Measurements from ENCODE around the gene CADM3.
A peak's percentile ranks its signal among the peaks of the same experiment; 100 is the strongest.

Gene CADM3, protein sequence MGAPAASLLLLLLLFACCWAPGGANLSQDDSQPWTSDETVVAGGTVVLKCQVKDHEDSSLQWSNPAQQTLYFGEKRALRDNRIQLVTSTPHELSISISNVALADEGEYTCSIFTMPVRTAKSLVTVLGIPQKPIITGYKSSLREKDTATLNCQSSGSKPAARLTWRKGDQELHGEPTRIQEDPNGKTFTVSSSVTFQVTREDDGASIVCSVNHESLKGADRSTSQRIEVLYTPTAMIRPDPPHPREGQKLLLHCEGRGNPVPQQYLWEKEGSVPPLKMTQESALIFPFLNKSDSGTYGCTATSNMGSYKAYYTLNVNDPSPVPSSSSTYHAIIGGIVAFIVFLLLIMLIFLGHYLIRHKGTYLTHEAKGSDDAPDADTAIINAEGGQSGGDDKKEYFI

GRCh38 chr1:159171254-159171687, at the start of gene CADM3:
TSS of gene CADM3 (plus strand) at chr1:159171615. CDS start at chr1:159171766, 151 bp downstream.
- ATAC-seq: peak; percentile 23
- DNase-seq: no peak

DNA sequence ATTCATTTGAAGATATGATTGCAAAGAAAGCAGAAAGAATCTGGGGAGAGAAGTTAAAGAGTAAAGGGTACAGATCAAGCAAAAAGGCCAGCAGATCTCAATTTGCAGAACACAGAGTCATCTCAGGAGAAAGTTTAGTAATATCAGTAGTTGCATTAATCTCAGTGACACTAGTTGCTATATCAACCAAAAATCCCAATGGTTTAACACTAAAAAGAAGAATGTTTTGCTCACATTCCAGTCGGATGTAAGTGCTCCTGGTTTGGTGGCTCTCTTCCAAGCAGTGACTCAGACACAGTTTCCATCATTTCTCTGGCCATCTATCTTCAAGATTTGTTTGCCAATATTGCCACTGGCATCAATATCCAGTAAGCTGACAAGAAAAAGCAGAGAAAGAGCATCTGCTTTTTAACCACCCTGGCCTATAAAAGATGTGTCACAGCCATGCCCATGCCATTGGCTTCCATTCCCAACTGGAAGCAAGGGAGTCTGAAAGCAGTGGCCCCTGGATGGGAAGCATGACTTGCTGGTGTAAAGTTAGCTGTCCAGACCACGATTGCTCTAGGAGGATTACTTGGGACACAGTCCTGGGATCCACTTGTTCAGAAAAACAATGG, 49.3 kb upstream of the CADM3 start:
- ATAC-seq: peak; percentile 55
- DNase-seq: no peak

DNA sequence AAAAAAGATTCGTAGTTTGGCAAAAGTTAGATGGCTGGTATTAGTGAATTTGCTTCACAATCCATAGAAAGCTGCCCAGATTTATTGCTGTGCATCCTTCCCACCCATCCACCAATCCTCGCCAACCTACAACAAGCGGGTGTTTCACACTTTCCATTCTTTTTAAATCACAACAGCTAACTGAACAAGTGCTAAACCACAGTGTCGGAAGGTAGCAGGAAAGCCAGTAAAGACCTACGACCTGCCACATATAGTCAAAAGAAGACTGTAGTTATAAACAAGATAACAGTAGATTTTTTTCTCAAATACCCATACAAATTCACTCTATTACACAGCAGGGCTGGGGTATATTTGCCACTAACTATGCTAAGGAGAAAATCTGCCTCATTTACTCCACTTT, 47.8 kb upstream of the CADM3 start:
- no peak for ATAC-seq
- DNase-seq: no peak

- ATAC-seq: no peak
- peak; percentile 82 for DNase-seq
Observed at GRCh38 chr1:159132271-159132881, 39.0 kb upstream of the CADM3 start.

DNA sequence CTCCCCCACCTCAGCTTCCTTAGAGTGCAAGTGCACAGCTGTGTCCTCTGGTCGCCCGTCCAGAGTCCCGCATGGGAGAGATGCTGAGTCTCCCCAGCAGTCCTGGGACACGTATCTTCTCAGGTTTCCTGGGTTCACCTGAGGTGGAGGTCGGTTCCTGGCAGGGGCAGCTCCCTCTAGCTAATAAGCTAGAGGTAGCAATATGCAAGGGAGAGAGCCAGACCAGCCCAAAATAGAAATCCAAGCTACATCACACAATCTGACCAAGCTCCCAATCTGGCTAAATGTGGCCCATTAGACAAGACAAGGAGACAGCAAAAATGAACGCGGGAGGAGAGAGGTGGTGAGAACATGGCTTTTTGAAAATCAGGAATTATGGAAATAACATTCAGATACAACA, 30.9 kb upstream of the CADM3 start:
- ATAC-seq (no peak), DNase-seq (no peak)

DNA sequence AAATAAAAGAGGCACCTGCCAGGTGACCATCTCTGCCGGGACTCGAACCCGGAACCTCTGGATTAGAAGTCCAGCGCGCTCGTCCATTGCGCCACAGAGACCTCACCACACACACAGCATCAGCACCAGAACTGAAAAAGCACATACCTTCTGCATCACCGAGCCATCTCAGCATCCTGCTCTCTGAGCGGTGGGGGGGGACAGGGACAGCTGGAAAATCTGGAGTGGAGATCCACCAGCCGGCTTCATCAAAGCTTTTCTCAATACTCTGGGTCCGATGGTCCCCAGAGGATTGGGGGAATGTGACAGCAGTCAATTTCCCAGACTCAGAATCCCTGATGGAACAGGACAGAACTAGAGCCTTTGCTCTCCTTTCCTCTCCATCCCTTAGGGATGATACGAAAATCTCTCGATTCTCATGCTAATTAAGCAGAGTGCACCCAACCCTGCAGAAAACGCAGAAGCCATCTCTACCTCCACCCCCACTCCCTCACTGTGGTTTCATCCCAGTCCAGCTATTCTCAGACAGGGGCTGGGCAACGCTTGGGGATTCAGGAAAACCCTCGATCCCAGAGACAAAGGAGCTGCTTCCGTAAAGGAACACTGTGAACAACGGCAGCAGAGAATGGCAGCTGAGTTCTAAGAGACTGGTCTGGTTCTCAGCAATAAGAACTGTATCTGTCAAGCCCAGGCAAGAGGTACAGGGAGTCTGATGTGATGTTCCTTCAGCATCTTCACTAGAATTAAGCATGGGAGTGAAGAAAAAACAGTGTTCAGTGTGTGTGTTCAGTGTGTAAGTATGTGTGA, 29.6 kb upstream of the CADM3 start:
- ATAC-seq: no peak
- DNase-seq: no peak

GRCh38 chr1:159142391-159142663, 29.1 kb upstream of the CADM3 start:
- ATAC-seq (no peak), DNase-seq (no peak)

DNA sequence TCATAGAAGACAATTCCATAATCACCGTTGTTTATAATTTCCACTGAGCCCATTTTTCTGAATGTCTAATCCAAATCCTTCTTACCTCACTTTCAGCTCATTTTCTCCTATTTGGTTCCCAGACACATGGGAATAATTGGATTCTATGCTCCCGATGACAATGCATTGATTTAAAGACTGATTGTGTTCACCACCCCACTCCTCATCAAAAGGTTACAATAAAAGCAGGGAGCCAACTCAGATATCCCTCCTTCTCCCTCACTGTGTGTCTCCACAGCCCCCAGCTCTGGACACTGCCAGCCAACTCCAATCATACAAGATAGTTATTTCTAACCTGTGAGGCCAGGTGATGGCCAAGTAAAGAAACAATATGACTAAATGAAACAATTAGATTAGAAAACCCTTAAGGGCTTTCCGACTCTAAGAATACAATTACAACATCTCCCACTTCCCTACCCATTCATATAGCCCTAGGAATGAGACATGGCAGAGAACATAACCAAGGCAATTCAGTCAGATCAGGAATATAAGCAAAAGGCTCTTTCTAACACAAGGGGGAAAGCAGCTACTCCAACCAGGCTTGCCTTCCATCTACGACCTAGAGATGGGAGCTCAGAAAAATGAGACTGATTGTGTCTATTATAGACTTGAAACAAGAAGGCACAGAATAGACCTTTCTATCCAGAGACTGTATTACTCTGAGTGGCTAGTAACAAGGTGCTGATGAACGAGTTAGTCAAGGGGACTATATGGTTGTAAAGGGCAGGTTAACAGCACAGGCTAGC, 28.5 kb upstream of the CADM3 start:
- ATAC-seq: no peak
- DNase-seq: no peak

GRCh38 chr1:159144571-159144970, 26.8 kb upstream of the CADM3 start:
- ATAC-seq: no peak
- no peak for DNase-seq

DNA sequence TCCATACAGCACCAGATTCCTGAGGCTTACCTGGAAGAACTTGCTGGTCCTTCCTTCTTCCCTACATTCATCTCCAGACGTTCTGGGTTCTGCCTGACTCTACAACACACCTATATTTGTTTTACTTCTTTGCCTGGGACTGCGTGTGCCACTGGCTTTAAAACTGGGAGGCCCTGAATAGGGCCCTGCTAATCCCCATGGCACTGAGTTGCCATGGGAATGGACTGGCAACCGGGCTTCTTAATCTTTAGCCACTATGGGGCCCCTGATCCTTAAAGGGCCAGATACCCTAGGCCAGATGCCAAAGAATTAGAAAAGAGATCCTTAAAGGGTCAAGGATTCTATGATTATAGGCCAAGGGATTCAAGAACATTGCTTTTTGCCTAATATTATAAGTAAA, 24.4 kb upstream of the CADM3 start:
- ATAC-seq (no peak), DNase-seq (no peak)

GRCh38 chr1:159152031-159152430, 19.4 kb upstream of the CADM3 start:
- DNase-seq (no peak), ATAC-seq (no peak)

GRCh38 chr1:159161001-159161718, 10.3 kb upstream of the CADM3 start:
- peak; percentile 82 for ATAC-seq
- peak; percentile 70 for DNase-seq

DNA sequence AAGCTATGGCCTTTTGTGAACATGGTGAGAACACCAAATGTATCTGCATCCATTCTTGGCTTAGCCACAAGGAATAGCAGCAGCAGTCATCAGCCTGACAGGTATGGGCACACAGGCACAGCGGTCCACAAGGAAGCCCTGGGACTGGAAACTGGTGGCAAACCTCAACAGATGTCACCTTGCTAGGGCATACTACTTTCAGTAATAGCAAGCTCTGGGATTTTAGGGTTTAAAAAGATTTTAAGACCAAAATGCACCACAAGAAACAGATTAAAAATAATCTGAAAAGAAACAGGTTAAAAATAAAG, 9.7 kb upstream of the CADM3 start:
- no peak for ATAC-seq
- no peak for DNase-seq

DNA sequence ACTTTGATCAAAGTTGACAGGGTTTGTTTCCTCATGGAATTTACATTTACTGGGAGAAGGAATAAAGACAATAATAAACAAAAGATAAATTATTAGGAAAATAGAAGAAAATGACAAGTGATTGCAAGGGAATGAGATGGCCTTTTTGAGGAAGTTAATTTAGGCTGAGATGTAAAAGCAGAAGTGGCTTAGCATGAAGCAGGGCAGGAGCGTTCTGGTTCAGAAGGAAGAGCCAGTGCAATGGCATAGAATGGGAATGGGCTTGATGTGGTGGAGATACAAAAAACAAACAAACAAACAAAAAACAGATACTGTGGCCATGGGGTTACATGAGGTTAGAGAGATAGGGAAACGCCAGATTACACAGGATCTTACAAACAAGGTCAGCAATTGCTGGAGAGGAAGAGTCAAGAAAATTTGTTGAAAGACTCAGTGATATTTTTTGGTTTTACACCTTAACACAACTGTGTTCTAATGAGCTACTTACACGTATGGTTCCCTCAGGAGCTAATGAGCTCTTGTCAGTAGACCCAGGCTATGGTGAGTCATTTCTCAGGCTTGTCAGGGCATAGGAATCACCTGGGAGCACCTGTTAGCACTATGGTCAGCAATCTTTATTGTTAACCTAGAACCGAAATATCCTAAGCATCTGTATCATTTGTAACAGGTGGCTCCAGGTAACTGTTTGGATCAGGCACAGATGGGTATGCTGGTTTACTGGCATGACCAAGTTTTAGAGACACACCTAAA, 8.7 kb upstream of the CADM3 start:
- ATAC-seq (no peak), DNase-seq (no peak)

DNA sequence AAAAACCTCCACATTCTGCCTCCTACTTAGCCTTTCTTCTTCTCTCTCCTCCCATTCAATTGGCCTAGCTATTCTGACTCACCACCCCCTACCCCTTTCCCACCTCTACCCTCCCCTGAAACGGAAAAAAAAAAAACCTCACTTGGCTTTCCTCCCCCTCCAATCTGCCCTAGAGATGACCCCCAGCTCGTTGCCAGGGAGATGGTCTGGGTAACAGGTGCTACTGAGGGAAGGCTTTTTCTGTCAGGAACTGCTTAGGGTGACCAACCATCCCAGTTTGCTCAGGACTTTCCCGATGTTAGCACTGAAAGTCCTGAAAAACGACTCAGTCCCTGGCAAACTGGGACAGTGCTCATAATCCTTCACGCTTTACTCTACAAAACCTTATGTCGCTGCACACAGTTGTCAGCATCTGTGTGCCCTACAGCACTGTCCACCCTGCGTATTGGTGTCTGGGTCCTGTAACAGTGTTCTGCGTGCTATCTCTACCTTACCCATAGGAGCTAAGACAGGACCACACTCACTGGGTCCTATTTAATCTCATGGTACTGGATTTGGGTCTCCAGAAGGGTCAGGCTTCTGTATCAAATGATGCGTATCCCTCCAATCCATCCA, 7.7 kb upstream of the CADM3 start:
- no peak for ATAC-seq
- no peak for DNase-seq

DNA sequence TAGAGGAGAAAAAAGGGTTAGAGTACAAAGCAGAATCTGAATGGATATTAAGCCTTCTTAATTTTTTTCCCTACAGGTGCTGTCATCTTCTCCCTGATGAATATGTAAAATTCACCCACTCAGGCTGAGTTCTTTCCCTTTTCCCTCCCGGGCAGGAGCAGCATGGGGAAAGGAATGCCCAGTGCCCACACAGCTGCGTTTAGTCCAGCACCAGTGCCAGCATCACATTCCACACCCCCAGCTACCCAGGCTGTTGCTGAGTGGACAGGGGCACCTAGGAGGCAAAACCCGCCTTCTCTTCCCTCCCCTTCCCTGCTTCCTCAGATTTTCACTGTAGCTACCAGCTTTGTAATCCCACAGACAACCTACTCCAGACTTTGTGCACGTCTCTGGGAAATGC, 3.4 kb upstream of the CADM3 start:
- DNase-seq: no peak
- no peak for ATAC-seq

GRCh38 chr1:159170639-159171038, 776 bp upstream of the CADM3 start:
- no peak for DNase-seq
- no peak for ATAC-seq

- no peak for ATAC-seq
- no peak for DNase-seq
Observed at GRCh38 chr1:159171688-159172501, 480 bp downstream of the CADM3 start.

DNA sequence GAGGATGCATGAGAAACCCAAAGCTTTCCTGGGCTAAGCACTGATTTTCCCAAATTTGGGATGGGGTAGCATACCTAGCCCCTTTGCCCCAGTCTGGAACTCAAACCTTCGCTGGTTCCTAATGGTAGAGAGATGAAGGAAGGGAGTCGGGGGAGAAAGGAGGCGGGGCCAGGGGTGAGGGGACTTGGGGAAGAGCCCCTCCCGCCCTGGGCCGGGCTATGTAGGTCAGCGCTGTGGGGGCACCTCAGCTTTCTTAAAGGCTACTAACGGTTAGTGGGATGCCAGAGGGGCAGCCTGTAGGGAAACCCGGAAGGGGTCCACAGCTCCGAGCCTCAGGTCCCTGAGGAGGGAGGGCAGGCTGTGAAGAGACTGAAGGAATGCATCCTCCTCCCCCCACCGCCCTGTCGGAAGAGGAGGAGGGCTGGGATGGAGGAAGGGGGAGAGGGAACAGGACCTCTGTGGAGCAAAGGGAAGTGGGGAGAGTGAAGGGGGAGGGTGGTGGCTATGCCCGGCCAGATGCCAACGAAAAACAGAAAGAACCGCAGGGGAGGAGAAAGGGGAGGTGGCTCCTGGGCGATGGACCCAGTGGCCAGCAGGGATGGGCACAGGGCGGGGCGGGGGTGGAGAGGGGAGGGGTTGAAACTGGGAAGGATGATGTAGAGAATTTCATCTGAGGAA, 1.3 kb downstream of the CADM3 start:
- DNase-seq (no peak), ATAC-seq (no peak)

Data from stimulated activated naive CD8-positive, alpha-beta T cell treated with anti-CD3 and anti-CD28 coated beads, Interleukin-15, Interleukin-2, amounts not matched to agents 100 U/mL and 50 U/mL, for 24 hours (primary cell).